COLO829 (cell line): ENCODE measurements around the gene ATP7B.
"Not testable (repeated sequence)": the region's sequence is repeated elsewhere in the genome, so short reads cannot be mapped to it uniquely, and the experiment has no call there.

Experiments used
- DNase-seq: peaks from one replicate; pipeline ENCODE4 v3.0.0; 2012; ENCODE audit warnings: low spot score

ATP7B gene

GRCh38 chr13:52010890-52011631 is at the start of gene ATP7B:
Gene ATP7B, minus strand, starts transcription at chr13:52011450. Its CDS starts 113 bp downstream, at chr13:52011337.
- no peak for DNase-seq

DNA sequence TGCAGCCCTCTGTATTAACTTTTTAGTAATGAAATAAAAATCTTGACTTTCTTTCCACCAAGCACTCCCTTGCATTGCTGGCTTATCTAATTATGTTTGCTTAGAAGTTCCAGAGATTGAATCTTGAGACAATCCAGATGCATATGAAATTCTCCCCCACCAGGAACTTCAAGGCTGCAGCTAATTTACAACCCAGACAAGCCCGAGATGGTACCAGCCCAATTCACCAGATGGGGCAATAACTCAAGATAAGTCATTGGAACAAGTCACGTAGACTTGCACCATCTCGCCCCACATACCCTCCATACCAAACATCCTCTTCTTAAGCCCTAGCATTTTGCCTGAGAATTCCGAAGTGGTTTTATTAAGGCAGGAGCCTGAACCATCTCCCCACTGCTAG is 42.2 kb upstream of the ATP7B start:
- DNase-seq = no peak

GRCh38 chr13:52051400-52051799 is 40.1 kb upstream of the ATP7B start:
- DNase-seq = no peak

DNA sequence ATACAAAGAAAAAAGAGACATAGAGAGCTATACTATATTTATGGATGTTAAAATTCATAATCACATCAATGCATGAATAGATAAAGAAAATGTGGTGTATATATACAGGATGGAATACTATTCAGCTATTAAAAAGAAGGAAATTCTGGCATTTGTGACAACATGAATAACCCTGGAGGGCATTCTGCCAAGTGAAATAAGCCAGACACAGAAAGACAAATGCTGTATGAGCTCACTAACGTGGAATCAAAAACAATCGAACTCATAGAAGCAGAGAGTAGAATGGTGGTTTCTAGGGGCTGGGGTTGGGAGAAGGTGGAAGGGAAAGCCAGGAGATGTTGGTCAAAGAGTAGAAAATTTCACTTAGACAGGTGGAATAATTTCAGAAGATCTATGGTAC is 37.3 kb upstream of the ATP7B start:
- no peak for DNase-seq

DNA sequence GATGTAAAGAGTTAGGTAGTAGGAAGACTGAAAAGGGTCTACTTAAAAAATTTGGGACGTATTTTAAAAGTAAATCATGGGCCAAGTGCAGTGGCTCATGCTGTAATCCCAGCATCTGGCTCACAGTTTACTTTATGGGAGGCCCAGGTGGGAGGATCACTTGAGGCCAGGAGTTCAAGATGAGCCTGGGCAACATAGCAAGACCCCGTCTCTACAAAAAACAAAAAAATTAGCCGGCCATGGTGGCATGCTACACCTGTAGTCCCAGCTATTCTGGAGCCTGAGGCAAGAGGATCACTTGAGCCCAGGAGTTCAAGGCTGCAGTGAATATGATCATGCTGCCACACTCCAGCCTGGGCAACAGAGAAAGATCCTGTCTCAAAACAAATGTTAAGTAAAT is 36.2 kb upstream of the ATP7B start:
- no peak for DNase-seq

GRCh38 chr13:52043675-52044074 is 32.4 kb upstream of the ATP7B start:
- no peak for DNase-seq

- DNase-seq = no peak
These were observed 24.8 kb upstream of the ATP7B start for GRCh38 chr13:52036037-52036436.

GRCh38 chr13:52034616-52035226 is 23.5 kb upstream of the ATP7B start:
- DNase-seq = no peak

- DNase-seq = no peak
These were observed 21.8 kb upstream of the ATP7B start for GRCh38 chr13:52033039-52033438.

DNA sequence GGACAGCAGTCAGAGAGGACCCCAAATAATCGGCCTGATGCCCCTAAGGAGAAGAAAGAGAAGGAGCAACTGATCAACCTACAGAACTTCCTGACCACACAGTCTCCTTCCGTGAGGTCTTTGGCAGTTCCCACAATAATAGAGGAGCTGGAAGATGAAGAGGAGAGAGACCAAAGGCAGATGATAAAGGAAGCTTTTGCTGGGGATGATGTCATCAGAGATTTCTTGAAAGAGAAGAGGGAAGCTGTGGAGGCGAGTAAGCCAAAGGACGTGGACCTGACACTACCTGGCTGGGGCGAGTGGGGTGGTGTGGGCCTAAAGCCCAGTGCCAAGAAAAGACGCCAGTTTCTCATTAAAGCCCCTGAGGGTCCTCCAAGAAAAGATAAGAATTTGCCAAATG is 19.2 kb upstream of the ATP7B start:
- not testable (repeated sequence) for DNase-seq

DNA sequence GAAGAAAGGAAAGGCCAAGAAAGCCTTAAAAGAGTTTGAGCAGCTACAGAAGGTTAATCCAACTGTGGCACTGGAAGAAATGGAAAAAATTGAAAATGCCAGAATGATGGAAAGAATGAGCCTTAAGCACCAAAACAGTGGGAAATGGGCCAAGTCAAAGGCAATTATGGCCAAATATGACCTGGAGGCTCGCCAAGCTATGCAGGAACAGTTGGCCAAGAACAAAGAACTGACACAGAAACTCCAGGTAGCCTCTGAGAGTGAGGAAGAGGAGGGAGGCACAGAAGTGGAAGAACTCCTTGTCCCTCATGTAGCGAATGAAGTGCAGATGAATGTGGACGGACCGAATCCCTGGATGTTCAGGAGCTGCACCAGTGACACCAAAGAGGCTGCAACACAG is 18.3 kb upstream of the ATP7B start:
- DNase-seq = no peak

DNA sequence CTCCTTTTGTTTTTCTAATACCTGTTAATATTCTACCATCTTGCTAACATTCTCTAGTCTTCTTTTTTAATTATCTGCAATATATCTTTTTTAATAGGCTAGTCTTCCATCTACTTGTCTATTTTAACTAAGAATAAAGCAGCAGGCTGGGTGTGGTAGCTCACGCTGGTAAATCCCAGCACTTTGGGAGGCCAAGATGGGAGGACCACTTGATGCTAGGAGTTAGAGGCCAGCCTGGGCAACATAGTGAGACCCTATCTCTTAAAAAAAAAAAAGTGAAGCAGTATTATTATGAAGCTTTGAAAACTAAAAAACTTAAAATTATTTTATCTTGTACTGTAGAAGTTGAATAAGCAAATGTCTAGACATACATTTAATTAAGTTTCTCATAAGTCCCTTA is 16.6 kb upstream of the ATP7B start:
- DNase-seq = no peak

DNA sequence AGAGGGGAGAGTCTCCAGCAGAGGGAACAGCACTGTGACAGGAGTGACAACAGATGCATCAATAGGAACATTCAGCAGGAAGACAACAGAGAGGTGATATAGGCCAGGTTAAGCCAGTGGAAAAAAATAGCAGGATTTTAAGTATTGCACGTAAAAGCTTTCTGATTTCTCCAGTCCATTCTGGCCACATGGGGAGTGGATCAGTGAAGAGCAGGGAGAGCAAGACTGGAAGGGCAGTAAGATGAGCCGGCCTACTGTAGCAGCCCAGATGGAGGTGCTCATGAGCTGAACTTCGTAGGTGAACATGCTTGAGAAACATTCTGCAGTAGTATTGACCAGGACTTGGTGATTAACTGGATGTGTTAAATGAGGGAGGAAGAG is 15.0 kb upstream of the ATP7B start:
- no peak for DNase-seq

DNA sequence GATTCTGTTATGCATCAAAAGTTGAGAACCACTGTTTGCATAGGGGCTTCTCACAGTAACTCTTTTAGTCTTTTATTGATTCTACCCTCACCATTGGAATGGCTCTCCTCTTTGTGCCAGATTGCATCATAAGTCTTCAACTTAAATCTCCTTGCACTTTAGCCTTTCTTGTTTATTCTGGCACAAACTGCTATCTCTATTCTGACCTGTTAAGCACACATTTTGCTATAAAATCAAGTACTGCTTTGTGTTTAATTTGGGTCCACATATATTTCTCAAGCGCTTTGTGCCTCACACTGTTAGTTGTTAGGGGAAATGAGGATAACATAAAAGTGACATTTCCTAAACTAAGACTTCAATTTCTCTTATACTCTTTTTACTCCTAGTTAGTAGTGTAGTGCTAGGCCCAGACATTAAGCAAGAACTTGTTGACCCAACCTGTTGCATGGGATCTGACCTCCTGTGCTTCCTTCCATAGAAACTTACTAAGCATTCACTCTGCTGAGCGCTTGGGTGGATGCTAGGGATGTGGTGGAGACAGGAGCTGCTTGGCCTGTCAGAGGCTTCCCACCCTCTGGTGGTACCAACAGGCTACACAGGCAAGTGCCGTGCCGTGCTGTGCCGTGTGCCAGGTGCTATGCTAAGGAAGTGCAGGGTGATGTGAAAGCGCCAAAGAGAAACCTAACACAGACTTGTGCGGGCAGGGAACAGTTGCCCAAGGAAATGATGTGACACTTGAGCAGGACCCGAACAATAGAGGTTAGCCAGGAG is 14.4 kb upstream of the ATP7B start:
- DNase-seq = no peak

GRCh38 chr13:52024481-52024880 is 13.2 kb upstream of the ATP7B start, which contains the start of gene UTP14C:
Gene UTP14C, plus strand, starts transcription at chr13:52024691. Its CDS starts 4,114 bp downstream, at chr13:52028805.
- DNase-seq = no peak

GRCh38 chr13:52022356-52022755 is 11.1 kb upstream of the ATP7B start:
- DNase-seq = no peak

DNA sequence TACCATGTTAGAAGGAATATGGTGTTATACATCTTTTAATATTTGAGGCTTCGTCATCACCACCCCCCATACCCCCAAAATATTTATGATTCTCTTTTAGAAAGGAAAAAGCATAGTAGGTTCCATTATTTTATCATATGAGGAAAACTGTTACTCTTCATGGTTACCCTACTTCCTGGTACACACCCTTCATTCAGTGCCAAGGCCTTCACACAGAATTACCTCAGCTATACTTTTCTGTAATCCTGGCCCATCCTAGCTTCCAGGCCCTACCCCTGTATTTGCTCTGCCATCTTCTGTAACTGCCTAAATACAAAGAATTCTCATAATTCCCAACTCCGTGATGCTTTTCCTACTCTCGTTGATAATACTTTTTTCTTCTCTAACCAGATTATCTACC is 8.9 kb upstream of the ATP7B start:
- no peak for DNase-seq

DNA sequence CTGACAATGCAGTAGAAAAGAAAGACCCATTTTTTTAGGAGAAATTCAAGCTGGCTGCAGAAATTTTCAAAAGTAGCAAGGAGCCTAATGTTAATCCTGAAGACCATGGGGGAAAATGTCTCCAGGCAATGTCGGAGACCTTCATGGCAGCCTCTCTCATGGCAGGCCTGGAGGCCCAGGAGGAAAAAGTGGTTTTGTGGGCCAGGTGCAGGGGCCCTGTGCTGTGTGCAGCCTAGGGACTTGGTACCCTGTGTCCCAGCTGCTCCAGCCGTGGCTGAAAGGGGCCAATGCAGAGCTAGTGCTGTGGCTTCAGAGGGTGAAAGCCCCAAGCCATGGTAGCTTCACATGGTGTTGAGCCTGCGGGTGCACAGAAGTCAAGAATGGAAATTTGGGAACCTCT is 5.0 kb upstream of the ATP7B start:
- DNase-seq = no peak

DNA sequence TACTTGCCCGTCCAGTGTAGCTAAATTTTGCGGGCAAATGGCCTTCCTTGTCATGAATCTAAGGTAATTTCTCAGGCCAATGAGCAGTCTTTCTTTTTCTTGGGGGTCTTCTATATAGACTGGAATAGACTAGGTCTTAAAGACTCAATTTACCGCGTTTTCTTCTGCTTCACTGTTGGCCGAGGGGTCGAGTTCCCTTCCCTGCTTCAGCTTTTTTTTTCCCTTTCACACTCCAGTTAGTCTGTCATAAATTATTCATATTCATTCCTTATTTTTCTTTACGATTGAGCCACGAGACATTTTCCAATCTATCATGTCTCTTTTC is 1.2 kb upstream of the ATP7B start:
- DNase-seq = no peak

GRCh38 chr13:52011632-52012511 is 622 bp upstream of the ATP7B start, which contains the start of gene ALG11:
Gene ALG11, plus strand, starts transcription at chr13:52012398. Its CDS starts 21 bp downstream, at chr13:52012419.
- DNase-seq = peak; percentile 99

GRCh38 chr13:52009946-52010345 is 1.3 kb downstream of the ATP7B start:
- no peak for DNase-seq
